ENCODE measurements around the gene SFPQ. TPM values are rescaled to one million over a fixed set of nuclear protein-coding genes. Genes with fewer than 3 reads are reported as not detected.

The SFPQ gene
- total and polyA plus RNA-seq, 4 donors, result 116 to 269 (median 210) TPM

GRCh38 chr1:35190784-35191183, 2.2 kb downstream of the SFPQ start:
- ATAC-seq (ENCODE audit: insufficient read depth, low FRiP score), result no peak
- Histone ChIP-seq H3K4me3 (peak overlapping the region; percentile 37), H3K36me3 (ENCODE audit: control insufficient read depth in 4 of 4, insufficient read depth in 4 of 4, low read length in 4 of 4) (peaks cover 25 to 56% (median 39%) of the 10 kb centered on the region in 4 donors), H3K27ac (ENCODE audit: low read depth in 1 of 2, low read length in 1 of 2) (no peak overlapping the region), H3K9me3 (ENCODE audit: control insufficient read depth in 4 of 4, insufficient read depth in 3 of 4, low read length in 3 of 4) (no peaks in the 10 kb centered on the region), H3K27me3 (ENCODE audit: control insufficient read depth in 3 of 3, insufficient read depth in 3 of 3, low read length in 2 of 3) (no peaks in the 10 kb centered on the region), H3K9ac (ENCODE audit: insufficient read depth in 1 of 2, low read length in 2 of 2) (peak overlapping the region; percentile 94 to 97), H3K4me1 (ENCODE audit: control insufficient read depth in 5 of 5, insufficient read depth in 5 of 5, low read length in 5 of 5) (peaks cover 7 to 44% (median 22%) of the 10 kb centered on the region in 5 donors)
- DNase-seq, result no peak
- WGBS, 2 donors, result 7 to 16% methylated on average over 6 of the region's 6 CpGs
- no peak for TF ChIP-seq CTCF (IDR thresholded peaks at IDR 0.05; ENCODE audit: control extremely low read depth, extremely low read depth)

GRCh38 chr1:35188578-35189392, 4.2 kb downstream of the SFPQ start:
- no peak overlapping the region for H3K4me3 ChIP-seq
- peaks cover 27 to 74% (median 55%) of the 10 kb centered on the region in 4 donors for H3K36me3 ChIP-seq (ENCODE audit: control insufficient read depth in 4 of 4, insufficient read depth in 4 of 4, low read length in 4 of 4)
- H3K27me3 ChIP-seq (ENCODE audit: control insufficient read depth in 3 of 3, insufficient read depth in 3 of 3, low read length in 2 of 3), result no peaks in the 10 kb centered on the region
- peaks cover 7 to 44% (median 22%) of the 10 kb centered on the region in 5 donors for H3K4me1 ChIP-seq (ENCODE audit: control insufficient read depth in 5 of 5, insufficient read depth in 5 of 5, low read length in 5 of 5)
- H3K27ac ChIP-seq (ENCODE audit: low read depth in 1 of 2, low read length in 1 of 2), result no peak overlapping the region
- DNase-seq (no peak), ATAC-seq (ENCODE audit: insufficient read depth, low FRiP score) (no peak)
- H3K9ac ChIP-seq (ENCODE audit: insufficient read depth in 1 of 2, low read length in 2 of 2), result no peak overlapping the region
- H3K9me3 ChIP-seq (ENCODE audit: control insufficient read depth in 4 of 4, insufficient read depth in 3 of 4, low read length in 3 of 4), result no peaks in the 10 kb centered on the region
- 78 to 80% methylated on average over 20 of the region's 20 CpGs for WGBS, 2 donors
- no peak for TF ChIP-seq CTCF (IDR thresholded peaks at IDR 0.05; ENCODE audit: control extremely low read depth, extremely low read depth)

GRCh38 chr1:35187816-35188342, 5.1 kb downstream of the SFPQ start:
- Histone ChIP-seq H3K36me3 (ENCODE audit: control insufficient read depth in 4 of 4, insufficient read depth in 4 of 4, low read length in 4 of 4) (peaks cover 27 to 80% (median 60%) of the 10 kb centered on the region in 4 donors), H3K27ac (ENCODE audit: low read depth in 1 of 2, low read length in 1 of 2) (no peak overlapping the region), H3K9ac (ENCODE audit: insufficient read depth in 1 of 2, low read length in 2 of 2) (no peak overlapping the region), H3K4me3 (no peak overlapping the region), H3K27me3 (ENCODE audit: control insufficient read depth in 3 of 3, insufficient read depth in 3 of 3, low read length in 2 of 3) (no peaks in the 10 kb centered on the region), H3K9me3 (ENCODE audit: control insufficient read depth in 4 of 4, insufficient read depth in 3 of 4, low read length in 3 of 4) (no peaks in the 10 kb centered on the region), H3K4me1 (ENCODE audit: control insufficient read depth in 5 of 5, insufficient read depth in 5 of 5, low read length in 5 of 5) (peaks cover 7 to 40% (median 22%) of the 10 kb centered on the region in 5 donors)
- 64 to 71% methylated on average over 7 of the region's 7 CpGs for WGBS, 2 donors
- ATAC-seq (ENCODE audit: insufficient read depth, low FRiP score) (no peak), DNase-seq (no peak)
- TF ChIP-seq CTCF (IDR thresholded peaks at IDR 0.05; ENCODE audit: control extremely low read depth, extremely low read depth), result no peak

Measured in lung (tissue), 12 donors.